Measurements from ENCODE around the gene TMEM126B. TPM values are rescaled to one million over a fixed set of nuclear protein-coding genes. Genes with fewer than 3 reads are reported as not detected.

The TMEM126B gene
- total RNA-seq, 3 donors from 2014 or later: 35.3 to 44.1 (median 38.7) TPM

GRCh38 chr11:85634747-85635146 lies 6.4 kb downstream of the TMEM126B start:
- ATAC-seq (no peak), DNase-seq (no peak)
- Histone ChIP-seq H3K36me3 (ENCODE audit: low read depth) (peaks cover 4% of the 10 kb centered on the region), H3K4me1 (ENCODE audit: low read depth) (peaks cover 4% of the 10 kb centered on the region), H3K9me3 (no peaks in the 10 kb centered on the region), H3K4me3 (no peak overlapping the region)
- TF ChIP-seq CTCF (IDR thresholded peaks at IDR 0.05): no peak
- intact Hi-C loops (cut with DNase I, micrococcal nuclease): no loop called here

DNA sequence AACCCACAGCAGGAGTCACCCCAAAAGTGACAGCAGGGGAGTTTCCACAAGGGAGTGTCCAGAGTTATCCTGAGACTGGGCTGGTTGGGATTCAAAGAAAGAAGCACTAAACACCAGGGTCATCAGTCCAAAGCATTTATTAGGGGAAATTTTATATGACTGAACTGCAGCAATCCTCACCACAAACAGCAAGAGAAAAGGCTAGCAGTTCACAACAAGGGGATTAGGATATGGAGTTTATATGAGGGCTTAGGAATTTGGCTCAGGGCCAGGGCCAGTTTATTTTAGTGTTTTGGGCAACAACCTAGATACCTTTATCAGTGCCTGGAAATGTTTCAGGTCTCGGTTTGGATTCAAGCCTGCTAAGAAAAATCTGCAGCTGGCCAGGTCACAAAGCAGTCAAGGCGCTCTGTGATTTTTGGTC lies 14.8 kb downstream of the TMEM126B start:
- DNase-seq (no peak), ATAC-seq (no peak)
- no peak overlapping the region for H3K4me3 ChIP-seq
- H3K9me3 ChIP-seq: no peaks in the 10 kb centered on the region
- intact Hi-C loops (cut with DNase I, micrococcal nuclease): no loop called here
- no peaks in the 10 kb centered on the region for H3K36me3 ChIP-seq (ENCODE audit: low read depth)
- TF ChIP-seq CTCF (IDR thresholded peaks at IDR 0.05): no peak
- H3K4me1 ChIP-seq (ENCODE audit: low read depth): peaks cover 6% of the 10 kb centered on the region

GRCh38 chr11:85647078-85647477 lies 18.7 kb downstream of the TMEM126B start:
- Histone ChIP-seq H3K4me1 (ENCODE audit: low read depth) (peaks cover 17% of the 10 kb centered on the region), H3K36me3 (ENCODE audit: low read depth) (no peaks in the 10 kb centered on the region), H3K9me3 (no peaks in the 10 kb centered on the region), H3K4me3 (peak overlapping the region; percentile 29)
- peak; percentile 5 for ATAC-seq
- no peak for DNase-seq
- intact Hi-C loops (cut with DNase I, micrococcal nuclease): no loop called here
- no peak for TF ChIP-seq CTCF (IDR thresholded peaks at IDR 0.05)

DNA sequence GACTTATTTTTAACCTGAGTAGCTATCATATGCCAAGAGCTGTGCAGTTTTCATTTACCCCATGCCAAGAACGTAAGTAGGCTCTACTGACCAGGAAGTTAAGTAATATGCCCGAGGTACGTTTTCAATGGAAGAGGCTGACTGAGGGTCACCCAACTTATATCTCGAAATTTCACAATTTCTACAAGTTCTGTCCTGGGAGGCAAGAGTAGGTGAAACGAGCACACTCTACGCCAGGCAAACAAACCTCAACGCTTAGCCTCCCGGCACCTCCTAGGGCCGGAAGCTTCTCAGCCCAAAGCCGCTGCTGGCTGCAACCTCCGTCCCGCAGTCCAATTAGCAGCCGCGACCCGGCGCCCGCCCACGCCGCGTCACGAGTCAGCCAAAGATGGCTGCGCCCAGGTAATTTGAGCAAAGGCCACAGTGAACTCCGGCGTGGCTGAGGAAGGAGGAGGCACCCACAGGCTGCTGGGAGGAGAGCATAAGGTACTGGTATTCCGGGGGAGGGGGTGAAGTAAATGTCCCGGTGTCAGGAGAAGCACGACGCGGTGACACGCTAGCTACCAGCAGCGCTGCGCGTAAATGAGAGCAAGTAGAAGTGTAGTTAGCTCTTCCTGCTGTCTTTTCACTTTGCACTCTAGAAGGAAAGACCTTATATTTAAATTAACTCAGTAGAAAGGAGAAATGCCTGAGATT lies 19.4 kb downstream of the TMEM126B start, which contains the start of gene TMEM126A:
TMEM126A (plus strand) TSS at position 364 of the 696 bp plus-strand sequence. CDS start 2,289 bp downstream, outside the sequence.
- H3K9me3 ChIP-seq: no peaks in the 10 kb centered on the region
- DNase-seq: peak; percentile 94 to 95 (median 95)
- ATAC-seq: peak; percentile 99
- no peak for TF ChIP-seq CTCF (IDR thresholded peaks at IDR 0.05)
- no peaks in the 10 kb centered on the region for H3K36me3 ChIP-seq (ENCODE audit: low read depth)
- H3K4me1 ChIP-seq (ENCODE audit: low read depth): peaks cover 17% of the 10 kb centered on the region
- H3K4me3 ChIP-seq: peak within 1 kb of the TSS; percentile 29
- intact Hi-C loops (cut with DNase I, micrococcal nuclease): no loop called here

DNA sequence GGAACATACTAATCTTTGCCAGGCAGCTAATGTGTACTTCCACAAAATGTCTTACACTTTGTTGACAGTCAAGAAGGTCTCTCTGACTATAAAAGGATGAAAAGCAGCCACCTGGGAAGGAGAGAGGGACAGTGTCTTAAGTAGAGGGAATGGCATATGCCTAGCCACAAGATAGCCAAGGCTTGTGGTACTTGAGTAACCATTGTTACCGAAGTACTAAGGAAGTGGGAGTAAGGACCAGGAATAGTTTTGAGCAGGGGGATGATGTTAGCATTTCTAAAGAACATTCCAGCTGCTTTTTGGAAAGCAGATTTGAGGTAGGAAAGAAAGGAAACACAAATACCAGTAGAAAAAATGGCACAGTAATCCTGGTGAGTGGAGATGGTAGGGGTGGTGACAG lies 22.7 kb downstream of the TMEM126B start:
- Histone ChIP-seq H3K9me3 (no peaks in the 10 kb centered on the region), H3K36me3 (ENCODE audit: low read depth) (no peaks in the 10 kb centered on the region), H3K4me1 (ENCODE audit: low read depth) (peaks cover 17% of the 10 kb centered on the region), H3K4me3 (no peak overlapping the region)
- no peak for TF ChIP-seq CTCF (IDR thresholded peaks at IDR 0.05)
- DNase-seq (no peak), ATAC-seq (no peak)
- intact Hi-C loops (cut with DNase I, micrococcal nuclease): no loop called here
